GM12865 (cell line): ENCODE data around the gene TRIP6.
"Not testable (repeated sequence)": the region's sequence is repeated elsewhere in the genome, so short reads cannot be mapped to it uniquely, and the experiment has no call there.

ENCODE experiments used
- DNase-seq: peaks from one replicate; pipeline ENCODE4 v3.0.0; 2010; ENCODE audit warnings: low read depth
- H3K4me3 ChIP-seq: 2 replicates; pipeline ENCODE4 v1.5.1; 2011; ENCODE audit warnings: mild to moderate bottlenecking, low read depth, low read length, control low read depth
- TF ChIP-seq, protein P1 (sequence below): IDR thresholded peaks from 2 replicates; pipeline ENCODE4 v1.5.1; 2011; ENCODE audit warnings: low read length, control low read depth, low read depth, inconsistent platforms; ENCODE audit not compliant: insufficient read depth; ENCODE audit errors: missing control alignments

TRIP6 gene

GRCh38 chr7:100839361-100839760 lies 27.8 kb upstream of the TRIP6 start:
- TF ChIP-seq, protein P1, sequence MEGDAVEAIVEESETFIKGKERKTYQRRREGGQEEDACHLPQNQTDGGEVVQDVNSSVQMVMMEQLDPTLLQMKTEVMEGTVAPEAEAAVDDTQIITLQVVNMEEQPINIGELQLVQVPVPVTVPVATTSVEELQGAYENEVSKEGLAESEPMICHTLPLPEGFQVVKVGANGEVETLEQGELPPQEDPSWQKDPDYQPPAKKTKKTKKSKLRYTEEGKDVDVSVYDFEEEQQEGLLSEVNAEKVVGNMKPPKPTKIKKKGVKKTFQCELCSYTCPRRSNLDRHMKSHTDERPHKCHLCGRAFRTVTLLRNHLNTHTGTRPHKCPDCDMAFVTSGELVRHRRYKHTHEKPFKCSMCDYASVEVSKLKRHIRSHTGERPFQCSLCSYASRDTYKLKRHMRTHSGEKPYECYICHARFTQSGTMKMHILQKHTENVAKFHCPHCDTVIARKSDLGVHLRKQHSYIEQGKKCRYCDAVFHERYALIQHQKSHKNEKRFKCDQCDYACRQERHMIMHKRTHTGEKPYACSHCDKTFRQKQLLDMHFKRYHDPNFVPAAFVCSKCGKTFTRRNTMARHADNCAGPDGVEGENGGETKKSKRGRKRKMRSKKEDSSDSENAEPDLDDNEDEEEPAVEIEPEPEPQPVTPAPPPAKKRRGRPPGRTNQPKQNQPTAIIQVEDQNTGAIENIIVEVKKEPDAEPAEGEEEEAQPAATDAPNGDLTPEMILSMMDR, result no peak
- H3K4me3 ChIP-seq, result no peak overlapping the region
- DNase-seq, result no peak

GRCh38 chr7:100840470-100841100 lies 26.6 kb upstream of the TRIP6 start:
- TF ChIP-seq, protein P1, result no peak
- DNase-seq, result no peak
- no peak overlapping the region for H3K4me3 ChIP-seq

DNA sequence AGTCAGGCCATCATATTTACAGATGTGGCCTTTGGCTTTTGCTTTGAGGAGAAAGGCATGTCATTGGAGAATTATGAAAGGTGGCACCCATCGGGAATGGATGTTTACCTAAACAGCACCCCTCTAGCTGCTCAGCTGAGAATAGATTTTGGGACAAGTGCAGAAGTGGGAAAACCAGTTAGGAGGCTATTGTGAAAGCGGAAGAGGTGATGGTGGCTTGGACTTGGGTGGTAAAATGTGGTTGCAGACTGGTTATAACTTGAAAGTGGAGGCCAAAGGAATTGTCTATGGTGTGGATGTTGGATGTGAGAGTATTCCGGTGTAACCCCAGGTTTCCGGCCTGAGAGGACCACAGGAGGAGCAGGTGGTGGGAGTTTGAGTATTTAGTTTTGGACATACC lies 19.8 kb upstream of the TRIP6 start:
- DNase-seq, result no peak
- no peak overlapping the region for H3K4me3 ChIP-seq
- TF ChIP-seq, protein P1, result no peak

DNA sequence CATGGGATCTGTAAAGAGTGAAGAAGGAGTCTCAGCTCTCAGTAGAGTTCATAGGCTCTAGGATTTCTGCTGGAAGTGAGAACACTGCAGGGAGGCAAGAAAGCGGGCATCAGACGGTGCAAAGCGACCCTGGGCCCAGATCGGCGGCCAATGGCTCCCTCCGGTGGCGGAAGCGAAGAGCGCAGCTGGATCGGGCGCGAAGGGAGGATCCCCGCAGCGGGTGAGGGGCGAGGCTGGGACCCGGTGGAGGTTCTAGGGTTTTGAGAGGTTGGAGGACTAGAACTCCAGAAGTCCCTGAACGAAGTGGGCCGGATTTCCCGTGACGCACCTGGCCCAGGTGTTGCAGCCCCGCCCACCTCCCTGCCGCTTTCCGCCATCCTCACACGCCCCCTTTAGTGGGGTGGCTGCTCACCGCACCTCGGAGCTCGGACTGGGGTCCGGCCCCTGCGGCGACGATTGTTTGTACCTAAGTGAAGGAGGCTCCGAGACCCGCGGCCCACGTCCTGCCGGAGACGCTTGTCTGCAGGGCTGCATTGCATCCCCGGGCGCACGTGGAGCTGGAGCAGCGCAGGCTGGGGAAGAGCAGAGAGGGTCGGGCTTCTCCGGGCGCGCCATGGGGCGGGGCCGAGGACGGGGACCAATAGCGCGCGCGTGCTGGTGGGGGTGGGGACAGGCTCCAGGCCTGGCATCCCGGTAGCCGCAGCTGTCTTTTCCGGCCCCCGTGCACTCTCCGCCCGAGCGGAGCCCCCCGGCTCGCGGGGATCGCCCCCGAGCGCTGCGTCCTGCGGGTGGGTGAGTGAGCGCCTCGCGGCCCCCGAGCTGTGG lies 14.9 kb upstream of the TRIP6 start, which contains the start of gene SLC12A9:
SLC12A9 (plus strand) TSS at position 666 of the 825 bp plus-strand sequence. CDS start 1,485 bp downstream, outside the sequence.
- TF ChIP-seq, protein P1, result peak; percentile 92
- peak; percentile 90 for DNase-seq
- H3K4me3 ChIP-seq, result peak within 1 kb of the TSS; percentile 74

DNA sequence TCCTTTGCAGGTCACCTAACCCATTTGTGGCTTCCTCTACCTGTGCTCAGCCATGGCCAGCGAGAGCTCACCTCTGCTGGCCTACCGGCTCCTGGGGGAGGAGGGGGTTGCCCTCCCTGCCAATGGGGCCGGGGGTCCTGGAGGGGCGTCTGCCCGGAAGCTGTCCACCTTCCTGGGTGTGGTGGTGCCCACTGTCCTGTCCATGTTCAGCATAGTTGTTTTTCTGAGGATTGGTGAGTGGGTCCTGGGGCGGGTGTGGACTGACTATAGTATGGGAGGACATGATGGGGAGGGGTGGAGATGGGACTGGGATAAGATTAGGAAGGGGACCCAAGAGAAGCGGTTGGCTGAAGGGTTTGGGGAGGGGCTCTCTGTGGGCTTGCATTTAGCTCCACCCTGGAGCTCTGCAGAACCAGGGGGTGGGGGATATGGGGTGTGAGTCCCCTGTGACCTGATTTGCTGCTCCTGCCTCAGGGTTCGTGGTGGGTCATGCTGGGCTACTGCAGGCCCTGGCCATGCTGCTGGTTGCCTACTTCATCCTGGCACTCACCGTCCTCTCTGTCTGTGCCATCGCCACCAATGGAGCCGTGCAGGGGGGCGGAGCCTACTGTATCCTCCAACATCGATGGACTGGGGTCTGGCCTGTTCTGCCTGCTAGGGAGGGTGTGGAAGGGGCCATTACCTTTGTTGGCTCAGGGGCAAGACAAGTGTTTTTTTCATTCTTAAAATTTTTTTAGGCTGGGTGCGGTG lies 12.9 kb upstream of the TRIP6 start:
- TF ChIP-seq, protein P1, result no peak
- H3K4me3 ChIP-seq, result no peak overlapping the region
- DNase-seq, result no peak

GRCh38 chr7:100854899-100855298 lies 12.3 kb upstream of the TRIP6 start:
- not testable (repeated sequence) for DNase-seq, H3K4me3 ChIP-seq

DNA sequence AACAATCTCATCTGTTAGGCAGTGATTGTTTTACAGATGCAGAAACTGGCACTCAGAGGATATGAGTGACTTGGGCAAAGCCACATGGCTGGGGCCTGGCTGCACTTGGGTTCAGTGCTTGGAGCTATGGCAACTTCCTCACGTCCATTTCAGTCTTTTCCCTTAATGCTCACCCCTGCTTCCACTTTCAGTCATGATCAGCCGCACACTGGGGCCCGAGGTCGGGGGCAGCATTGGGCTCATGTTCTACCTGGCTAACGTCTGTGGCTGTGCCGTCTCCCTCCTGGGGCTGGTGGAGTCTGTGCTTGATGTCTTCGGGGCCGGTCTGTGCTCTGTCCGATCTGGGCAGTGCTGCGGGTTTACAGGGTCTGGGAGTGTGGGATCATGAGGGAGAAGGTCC lies 11.7 kb upstream of the TRIP6 start:
- no peak overlapping the region for H3K4me3 ChIP-seq
- DNase-seq, result no peak
- TF ChIP-seq, protein P1, result no peak
